Duodenal mucosa (tissue), 2 donors: ENCODE data around the gene STIM1.

Source experiments
- H3K27ac ChIP-seq: one replicate; pipeline ENCODE4 v1.7.0; 2013; ENCODE audit warnings: low read depth, low read length
- H3K27me3 ChIP-seq, 2 donors: one replicate each; pipeline ENCODE4 v1.7.0; 2013; ENCODE audit warnings: low read length in 2 of 2, control low read depth in 1 of 2; ENCODE audit not compliant: insufficient read depth in 2 of 2, control insufficient read depth in 1 of 2
- H3K36me3 ChIP-seq, 2 donors: one replicate each; pipeline ENCODE4 v1.7.0; 2013; ENCODE audit warnings: low read length in 2 of 2, control low read depth in 1 of 2; ENCODE audit not compliant: insufficient read depth in 2 of 2, control insufficient read depth in 1 of 2
- H3K4me1 ChIP-seq, 2 donors: one replicate each; pipeline ENCODE4 v1.7.0; 2013; ENCODE audit warnings: low read length in 2 of 2, control low read depth in 1 of 2; ENCODE audit not compliant: insufficient read depth in 2 of 2, control insufficient read depth in 1 of 2
- H3K4me3 ChIP-seq, 2 donors: one replicate each; pipeline ENCODE4 v1.7.0; 2013; ENCODE audit warnings: low read length in 2 of 2, low read depth in 1 of 2
- H3K9ac ChIP-seq, 2 donors: one replicate each; pipeline ENCODE4 v1.7.0; 2013; ENCODE audit warnings: low read length in 2 of 2, low read depth in 1 of 2
- H3K9me3 ChIP-seq, 2 donors: one replicate each; pipeline ENCODE4 v1.7.0; 2013; ENCODE audit warnings: low read length in 2 of 2, control low read depth in 1 of 2; ENCODE audit not compliant: control insufficient read depth in 1 of 2

Gene STIM1

DNA sequence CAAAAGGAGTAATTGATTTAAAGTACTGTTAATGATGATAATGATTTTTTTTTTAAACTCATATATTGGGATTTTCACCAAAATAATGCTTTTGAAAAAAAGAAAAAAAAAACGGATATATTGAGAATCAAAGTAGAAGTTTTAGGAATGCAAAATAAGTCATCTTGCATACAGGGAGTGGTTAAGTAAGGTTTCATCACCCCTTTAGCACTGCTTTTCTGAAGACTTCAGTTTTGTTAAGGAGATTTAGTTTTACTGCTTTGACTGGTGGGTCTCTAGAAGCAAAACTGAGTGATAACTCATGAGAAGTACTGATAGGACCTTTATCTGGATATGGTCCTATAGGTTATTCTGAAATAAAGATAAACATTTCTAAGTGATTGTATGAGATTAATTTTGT lies 283.0 kb downstream of the STIM1 start:
- no peaks in the 10 kb centered on the region for H3K4me1 ChIP-seq
- no peak overlapping the region for H3K4me3 ChIP-seq
- H3K9me3 ChIP-seq = no peaks in the 10 kb centered on the region
- H3K36me3 ChIP-seq = peaks cover 7 to 45% of the 10 kb centered on the region in 2 donors
- no peak overlapping the region for H3K9ac ChIP-seq
- H3K27me3 ChIP-seq = no peaks in the 10 kb centered on the region
- H3K27ac ChIP-seq = no peak overlapping the region

DNA sequence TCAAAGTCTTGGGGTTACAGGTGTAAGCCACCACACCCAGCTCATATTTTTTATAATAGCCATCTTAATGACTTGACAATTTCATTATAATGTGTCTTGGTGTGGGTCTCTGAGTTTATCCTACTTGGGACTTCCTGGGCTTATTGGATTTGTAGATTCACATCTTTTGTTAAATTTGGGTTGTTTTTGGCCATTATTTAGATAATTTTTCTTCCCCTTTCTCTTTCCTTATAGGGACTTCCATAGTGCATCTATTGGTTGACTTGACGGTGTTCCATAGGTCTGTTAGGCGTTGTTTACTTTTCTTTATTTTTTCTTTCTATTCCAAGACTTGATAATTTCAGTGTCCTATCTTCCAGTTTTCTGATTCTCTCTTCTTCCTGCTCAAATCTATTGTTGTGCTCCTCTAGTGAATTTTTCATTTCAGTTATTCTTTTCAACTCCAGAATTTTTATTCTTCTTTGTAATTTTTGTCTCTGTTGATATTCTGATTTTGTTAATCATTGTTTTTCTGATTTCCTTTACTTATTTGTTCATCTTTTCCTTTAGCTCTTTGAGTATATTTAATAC lies 284.7 kb downstream of the STIM1 start:
- H3K9me3 ChIP-seq = no peaks in the 10 kb centered on the region
- H3K9ac ChIP-seq = no peak overlapping the region
- no peaks in the 10 kb centered on the region for H3K4me1 ChIP-seq
- H3K36me3 ChIP-seq = peaks cover 5 to 36% of the 10 kb centered on the region in 2 donors
- no peak overlapping the region for H3K27ac ChIP-seq
- H3K27me3 ChIP-seq = no peaks in the 10 kb centered on the region
- H3K4me3 ChIP-seq = no peak overlapping the region
